Measurements from ENCODE around the gene F3. TPM values are rescaled to one million over a fixed set of nuclear protein-coding genes. Genes with fewer than 3 reads are reported as not detected.

Gene F3
- polyA plus RNA-seq, 3 donors, result 0.29 to 3.7 (median 0.77) TPM

DNA sequence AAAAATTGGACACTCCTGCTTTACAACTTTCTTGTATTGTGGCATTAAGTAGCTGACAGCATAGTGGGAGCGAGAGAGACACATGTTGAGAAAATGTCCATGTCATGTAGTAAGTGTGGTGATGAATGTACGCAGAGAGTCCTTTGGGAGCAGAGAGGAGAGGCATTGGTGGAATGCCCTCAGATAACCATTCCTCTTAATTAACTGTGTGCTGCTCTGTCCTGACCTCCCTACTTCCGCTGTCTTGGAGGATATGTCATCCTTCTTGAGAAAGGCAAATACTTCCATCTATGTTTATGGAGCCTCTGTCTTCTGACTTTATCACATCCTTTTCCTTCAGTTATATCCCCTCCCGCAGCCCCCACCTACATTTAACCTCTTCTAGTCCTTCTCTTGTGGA, 38.4 kb downstream of the F3 start:
- no peak overlapping the region for H2AFZ ChIP-seq (ENCODE audit: insufficient read depth, low read depth, low read length, poor library complexity, severe bottlenecking)
- H3K9me3 ChIP-seq (replicated peaks in 1 of 2; ENCODE audit: control insufficient read depth in 1 of 2, insufficient read depth in 1 of 2, low read length in 2 of 2), result no peaks in the 10 kb centered on the region
- H3K9me3 Mint-ChIP-seq, result peaks cover 0 to 2% (median 0%) of the 10 kb centered on the region in 7 donors
- WGBS (ENCODE audit: insufficient coverage), result 100% methylated on average over 2 of the region's 4 CpGs
- no peak overlapping the region for H3K4me3 ChIP-seq (replicated peaks in 1 of 3; ENCODE audit: low read depth in 2 of 3, low read length in 3 of 3)
- no peak overlapping the region for H3K27ac Mint-ChIP-seq
- no peak for DNase-seq
- H3K27me3 Mint-ChIP-seq (ENCODE audit: low read depth in 3 of 3), result no peaks in the 10 kb centered on the region
- no peak overlapping the region for H3K9ac ChIP-seq (ENCODE audit: insufficient read depth, low read length, poor library complexity, severe bottlenecking)
- H3K36me3 ChIP-seq (replicated peaks in 1 of 2; ENCODE audit: control insufficient read depth in 1 of 2, insufficient read depth in 2 of 2, low read length in 2 of 2), result peaks cover 33 to 66% of the 10 kb centered on the region in 2 donors
- no peaks in the 10 kb centered on the region for H3K79me2 ChIP-seq (ENCODE audit: insufficient read depth, low read length)
- intact Hi-C loops (cut with micrococcal nuclease), result no loop called here
- no peaks in the 10 kb centered on the region for H4K20me1 ChIP-seq (ENCODE audit: insufficient read depth, low read length)
- H3K4me1 ChIP-seq (ENCODE audit: control insufficient read depth in 1 of 2, insufficient read depth in 2 of 2, low read length in 2 of 2), result peaks cover 5 to 7% of the 10 kb centered on the region in 2 donors
- TF ChIP-seq, protein P1, sequence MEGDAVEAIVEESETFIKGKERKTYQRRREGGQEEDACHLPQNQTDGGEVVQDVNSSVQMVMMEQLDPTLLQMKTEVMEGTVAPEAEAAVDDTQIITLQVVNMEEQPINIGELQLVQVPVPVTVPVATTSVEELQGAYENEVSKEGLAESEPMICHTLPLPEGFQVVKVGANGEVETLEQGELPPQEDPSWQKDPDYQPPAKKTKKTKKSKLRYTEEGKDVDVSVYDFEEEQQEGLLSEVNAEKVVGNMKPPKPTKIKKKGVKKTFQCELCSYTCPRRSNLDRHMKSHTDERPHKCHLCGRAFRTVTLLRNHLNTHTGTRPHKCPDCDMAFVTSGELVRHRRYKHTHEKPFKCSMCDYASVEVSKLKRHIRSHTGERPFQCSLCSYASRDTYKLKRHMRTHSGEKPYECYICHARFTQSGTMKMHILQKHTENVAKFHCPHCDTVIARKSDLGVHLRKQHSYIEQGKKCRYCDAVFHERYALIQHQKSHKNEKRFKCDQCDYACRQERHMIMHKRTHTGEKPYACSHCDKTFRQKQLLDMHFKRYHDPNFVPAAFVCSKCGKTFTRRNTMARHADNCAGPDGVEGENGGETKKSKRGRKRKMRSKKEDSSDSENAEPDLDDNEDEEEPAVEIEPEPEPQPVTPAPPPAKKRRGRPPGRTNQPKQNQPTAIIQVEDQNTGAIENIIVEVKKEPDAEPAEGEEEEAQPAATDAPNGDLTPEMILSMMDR (IDR thresholded peaks at IDR 0.05), result no peak
- no peak overlapping the region for H3K4me3 Mint-ChIP-seq
- H3K27ac ChIP-seq (ENCODE audit: low read depth in 1 of 2, low read length in 2 of 2), result no peak overlapping the region
- no peak overlapping the region for H3K4me2 ChIP-seq (replicated peaks; ENCODE audit: extremely low read depth, low read length, poor library complexity, severe bottlenecking)
- peaks cover 8% of the 10 kb centered on the region for H3K4me1 Mint-ChIP-seq
- H3K27me3 ChIP-seq (ENCODE audit: control insufficient read depth in 2 of 2, insufficient read depth in 2 of 2, low read length in 2 of 2), result no peaks in the 10 kb centered on the region
- peaks cover 58 to 69% of the 10 kb centered on the region in 2 donors for H3K36me3 Mint-ChIP-seq

DNA sequence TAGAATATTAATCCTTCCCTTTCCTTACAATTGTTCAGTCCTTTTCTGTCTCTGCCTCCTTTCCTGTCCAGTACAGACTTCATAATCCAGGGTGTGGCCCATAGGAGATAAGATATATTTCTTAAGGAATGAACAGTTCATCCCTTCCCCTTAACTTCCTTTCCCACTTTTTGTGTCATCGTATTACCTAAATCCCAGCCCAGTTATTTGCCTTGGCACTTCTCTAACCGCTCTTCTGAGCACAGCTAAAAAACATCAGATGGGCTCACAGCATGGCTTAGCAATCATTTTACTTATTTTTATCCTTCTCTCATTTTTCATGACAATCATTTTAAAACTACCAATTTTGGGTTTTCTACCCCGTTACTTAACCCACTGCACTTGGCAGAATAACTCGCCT, 39.6 kb downstream of the F3 start:
- Histone ChIP-seq H3K4me2 (replicated peaks; ENCODE audit: extremely low read depth, low read length, poor library complexity, severe bottlenecking) (no peak overlapping the region), H3K27me3 (ENCODE audit: control insufficient read depth in 2 of 2, insufficient read depth in 2 of 2, low read length in 2 of 2) (no peaks in the 10 kb centered on the region), H3K27ac (ENCODE audit: low read depth in 1 of 2, low read length in 2 of 2) (no peak overlapping the region), H3K4me3 (replicated peaks in 1 of 3; ENCODE audit: low read depth in 2 of 3, low read length in 3 of 3) (no peak overlapping the region), H3K9me3 (replicated peaks in 1 of 2; ENCODE audit: control insufficient read depth in 1 of 2, insufficient read depth in 1 of 2, low read length in 2 of 2) (no peaks in the 10 kb centered on the region), H3K79me2 (ENCODE audit: insufficient read depth, low read length) (no peaks in the 10 kb centered on the region), H3K9ac (ENCODE audit: insufficient read depth, low read length, poor library complexity, severe bottlenecking) (no peak overlapping the region), H3K36me3 (replicated peaks in 1 of 2; ENCODE audit: control insufficient read depth in 1 of 2, insufficient read depth in 2 of 2, low read length in 2 of 2) (peaks cover 36 to 68% of the 10 kb centered on the region in 2 donors), H4K20me1 (ENCODE audit: insufficient read depth, low read length) (no peaks in the 10 kb centered on the region), H3K4me1 (ENCODE audit: control insufficient read depth in 1 of 2, insufficient read depth in 2 of 2, low read length in 2 of 2) (peaks cover 5 to 7% of the 10 kb centered on the region in 2 donors), H2AFZ (ENCODE audit: insufficient read depth, low read depth, low read length, poor library complexity, severe bottlenecking) (no peak overlapping the region)
- TF ChIP-seq, protein P1 (IDR thresholded peaks at IDR 0.05), result no peak
- H3K4me3 Mint-ChIP-seq, result no peak overlapping the region
- H3K27me3 Mint-ChIP-seq (ENCODE audit: low read depth in 3 of 3), result no peaks in the 10 kb centered on the region
- no peak for DNase-seq
- intact Hi-C loops (cut with micrococcal nuclease), result no loop called here
- H3K36me3 Mint-ChIP-seq, result peaks cover 56 to 70% of the 10 kb centered on the region in 2 donors
- H3K9me3 Mint-ChIP-seq, result peaks cover 0 to 2% (median 0%) of the 10 kb centered on the region in 7 donors
- 100% methylated on average over 2 of the region's 4 CpGs for WGBS (ENCODE audit: insufficient coverage)
- H3K27ac Mint-ChIP-seq, result no peak overlapping the region
- H3K4me1 Mint-ChIP-seq, result peaks cover 8% of the 10 kb centered on the region
